GM23338 (cell line): ENCODE results near the gene L3MBTL4.

ENCODE experiments used
- CREB1 ChIP-seq: fragments of 250-450 bp; sonication (Bioruptor Pico); IDR thresholded peaks from 2 replicates; pipeline ENCODE4 v1.5.0; 2020; ENCODE audit warnings: low read depth, mild to moderate bottlenecking, moderate library complexity
- CTCF ChIP-seq, 2 experiments: fragments of 200-600 bp in 1 of 2; sonication (generic) in 1 of 2; conservative IDR thresholded peaks; 2 replicates each; pipeline versions ENCODE4 v1.5.1 to v1.6.1; 2016 to 2017; ENCODE audit warnings: antibody characterized with exemption in 2 of 2, low read depth in 2 of 2, mild to moderate bottlenecking in 2 of 2, moderate library complexity in 1 of 2
- EZH2 ChIP-seq: fragments of 200-600 bp; sonication (generic); IDR thresholded peaks from one replicate; pipeline ENCODE4 v1.8.0; 2017; ENCODE audit warnings: antibody characterized with exemption, mild to moderate bottlenecking, low read depth; ENCODE audit not compliant: unreplicated experiment
- EZH2phosphoT487 ChIP-seq: fragments of 200-600 bp; sonication (generic); IDR thresholded peaks from one replicate; pipeline ENCODE4 v1.8.1; 2018; ENCODE audit warnings: antibody characterized with exemption; ENCODE audit not compliant: unreplicated experiment
- JUNB ChIP-seq: IDR thresholded peaks from one replicate; pipeline ENCODE4 v1.6.1; 2016; ENCODE audit warnings: antibody characterized with exemption; ENCODE audit not compliant: unreplicated experiment
- NANOG ChIP-seq: IDR thresholded peaks from 2 replicates; pipeline ENCODE4 v1.6.1; 2016; ENCODE audit warnings: antibody characterized with exemption, borderline replicate concordance
- POLR2AphosphoS5 ChIP-seq: IDR thresholded peaks from 2 replicates; pipeline ENCODE4 v1.6.1; 2016; ENCODE audit warnings: antibody characterized with exemption, low read depth
- STAT1 ChIP-seq: IDR thresholded peaks from one replicate; pipeline ENCODE4 v1.6.1; 2016; ENCODE audit warnings: antibody characterized with exemption; ENCODE audit not compliant: unreplicated experiment
- ZNF114 ChIP-seq: fragments of 250-450 bp; sonication (Bioruptor Pico); IDR thresholded peaks from 2 replicates; pipeline ENCODE4 v1.5.0; 2020; ENCODE audit warnings: mild to moderate bottlenecking, moderate library complexity
- ZNF331 ChIP-seq: fragments of 250-450 bp; sonication (Bioruptor Pico); IDR thresholded peaks from 2 replicates; pipeline ENCODE4 v1.5.0; 2020; ENCODE audit warnings: low read depth, mild to moderate bottlenecking, moderate library complexity
- ZNF462 ChIP-seq: fragments of 250-450 bp; sonication (Bioruptor Pico); IDR thresholded peaks from 2 replicates; pipeline ENCODE4 v1.5.0; 2020; ENCODE audit warnings: mild to moderate bottlenecking, moderate library complexity
- TF ChIP-seq, protein P1 (sequence below): IDR thresholded peaks from one replicate; pipeline ENCODE4 v1.6.1; 2018; ENCODE audit warnings: antibody characterized with exemption; ENCODE audit not compliant: unreplicated experiment
- TF ChIP-seq, protein P2 (sequence below): IDR thresholded peaks from 2 replicates; pipeline ENCODE4 v1.6.1; 2016; ENCODE audit warnings: antibody characterized with exemption

- TF ChIP-seq CTCF (conservative IDR thresholded peaks at IDR 0.05; ENCODE audit: low read depth in 2 of 2) = no peak
- TF ChIP-seq EZH2phosphoT487 = no peak
- TF ChIP-seq POLR2AphosphoS5 = no peak
- TF ChIP-seq, protein P1, sequence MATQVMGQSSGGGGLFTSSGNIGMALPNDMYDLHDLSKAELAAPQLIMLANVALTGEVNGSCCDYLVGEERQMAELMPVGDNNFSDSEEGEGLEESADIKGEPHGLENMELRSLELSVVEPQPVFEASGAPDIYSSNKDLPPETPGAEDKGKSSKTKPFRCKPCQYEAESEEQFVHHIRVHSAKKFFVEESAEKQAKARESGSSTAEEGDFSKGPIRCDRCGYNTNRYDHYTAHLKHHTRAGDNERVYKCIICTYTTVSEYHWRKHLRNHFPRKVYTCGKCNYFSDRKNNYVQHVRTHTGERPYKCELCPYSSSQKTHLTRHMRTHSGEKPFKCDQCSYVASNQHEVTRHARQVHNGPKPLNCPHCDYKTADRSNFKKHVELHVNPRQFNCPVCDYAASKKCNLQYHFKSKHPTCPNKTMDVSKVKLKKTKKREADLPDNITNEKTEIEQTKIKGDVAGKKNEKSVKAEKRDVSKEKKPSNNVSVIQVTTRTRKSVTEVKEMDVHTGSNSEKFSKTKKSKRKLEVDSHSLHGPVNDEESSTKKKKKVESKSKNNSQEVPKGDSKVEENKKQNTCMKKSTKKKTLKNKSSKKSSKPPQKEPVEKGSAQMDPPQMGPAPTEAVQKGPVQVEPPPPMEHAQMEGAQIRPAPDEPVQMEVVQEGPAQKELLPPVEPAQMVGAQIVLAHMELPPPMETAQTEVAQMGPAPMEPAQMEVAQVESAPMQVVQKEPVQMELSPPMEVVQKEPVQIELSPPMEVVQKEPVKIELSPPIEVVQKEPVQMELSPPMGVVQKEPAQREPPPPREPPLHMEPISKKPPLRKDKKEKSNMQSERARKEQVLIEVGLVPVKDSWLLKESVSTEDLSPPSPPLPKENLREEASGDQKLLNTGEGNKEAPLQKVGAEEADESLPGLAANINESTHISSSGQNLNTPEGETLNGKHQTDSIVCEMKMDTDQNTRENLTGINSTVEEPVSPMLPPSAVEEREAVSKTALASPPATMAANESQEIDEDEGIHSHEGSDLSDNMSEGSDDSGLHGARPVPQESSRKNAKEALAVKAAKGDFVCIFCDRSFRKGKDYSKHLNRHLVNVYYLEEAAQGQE = no peak
- TF ChIP-seq EZH2 = no peak
- no peak for TF ChIP-seq JUNB
- no peak for TF ChIP-seq ZNF331 (CRISPR knock-in tag)
- TF ChIP-seq, protein P2, sequence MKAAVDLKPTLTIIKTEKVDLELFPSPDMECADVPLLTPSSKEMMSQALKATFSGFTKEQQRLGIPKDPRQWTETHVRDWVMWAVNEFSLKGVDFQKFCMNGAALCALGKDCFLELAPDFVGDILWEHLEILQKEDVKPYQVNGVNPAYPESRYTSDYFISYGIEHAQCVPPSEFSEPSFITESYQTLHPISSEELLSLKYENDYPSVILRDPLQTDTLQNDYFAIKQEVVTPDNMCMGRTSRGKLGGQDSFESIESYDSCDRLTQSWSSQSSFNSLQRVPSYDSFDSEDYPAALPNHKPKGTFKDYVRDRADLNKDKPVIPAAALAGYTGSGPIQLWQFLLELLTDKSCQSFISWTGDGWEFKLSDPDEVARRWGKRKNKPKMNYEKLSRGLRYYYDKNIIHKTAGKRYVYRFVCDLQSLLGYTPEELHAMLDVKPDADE = no peak
- TF ChIP-seq CREB1 (CRISPR knock-in tag) = no peak
- no peak for TF ChIP-seq STAT1
- no peak for TF ChIP-seq ZNF114 (CRISPR knock-in tag)
- TF ChIP-seq NANOG = no peak
- no peak for TF ChIP-seq ZNF462 (CRISPR knock-in tag)
Measured at GRCh38 chr18:5964596-5964995, 450.1 kb downstream of the L3MBTL4 start.
